HCT116 (cell line): ENCODE measurements around the gene C3orf70. TPM values are rescaled to one million over a fixed set of nuclear protein-coding genes. Genes with fewer than 3 reads are reported as not detected.

ENCODE experiments used
- ATAC-seq: fragments of 200-7000 bp; cut with Tn5 transposase; 2 replicates; pipeline ENCODE4 v1.9.1; 2020; ENCODE audit warnings: mild to moderate bottlenecking, moderate library complexity
- BruUV-seq: library from RNA; stranded (reverse); fragments of 400-500 nt; replicated peaks from 2 replicates; lab custom pipeline; 2021; lab: Mats Ljungman, UMichigan
- CTCF ChIA-PET: fragments of 300-600 bp; sonication (Branson Sonifier 250); formaldehyde crosslinking; loops from one replicate; lab custom pipeline; 2021; ENCODE audit warnings: antibody characterized with exemption; lab: Charles Lee
- POLR2A ChIA-PET: fragments of 300-600, 350-600 bp; sonication (Branson Sonifier 250); formaldehyde crosslinking; loops from one replicate; lab custom pipeline; 2021; ENCODE audit warnings: antibody characterized with exemption; lab: Charles Lee
- RAD21 ChIA-PET, 2 experiments: fragments of 300-600 bp; sonication (Branson Sonifier 250); formaldehyde crosslinking; loops; one replicate each; lab custom pipeline; 2023; ENCODE audit warnings: low total read pairs in 2 of 2; ENCODE audit not compliant: uncharacterized antibody in 2 of 2, unreplicated experiment in 2 of 2, low non-redundant PET in 1 of 2; lab: Charles Lee
- DNase-seq: peaks from one replicate; pipeline ENCODE4 v3.0.0-alpha.2; 2010; ENCODE audit warnings: low read depth, low spot score
- H2AFZ ChIP-seq: fragments of 200-600 bp; shearing (Covaris generic), sonication (generic); 2 replicates; pipeline ENCODE4 v1.6.1; 2017; ENCODE audit warnings: low read depth, mixed run types, mixed read lengths, antibody characterized with exemption, low read length; ENCODE audit not compliant: poor library complexity, severe bottlenecking
- H3K27ac ChIP-seq: 2 replicates; pipeline ENCODE4 v1.5.1; 2012; ENCODE audit warnings: low read depth, low read length
- H3K27me3 ChIP-seq: fragments of 200-600 bp; sonication (generic); 2 replicates; pipeline ENCODE4 v1.6.1; 2016; ENCODE audit warnings: mixed run types, low read length, mixed read lengths; ENCODE audit not compliant: insufficient read depth
- H3K36me3 ChIP-seq, 2 experiments: fragments of 200-500 bp in 1 of 2; fragments of 200-600 bp in 1 of 2; sonication (Bioruptor generic) in 1 of 2; sonication (generic) in 1 of 2; 2 replicates each; pipeline versions ENCODE4 v1.5.1 to v1.6.1; 2014 to 2016; ENCODE audit warnings: low read length in 2 of 2, inconsistent platforms in 1 of 2, mixed read lengths in 1 of 2, mixed run types in 1 of 2; ENCODE audit not compliant: insufficient read depth in 2 of 2, control insufficient read depth in 1 of 2
- H3K4me1 ChIP-seq, 2 experiments: fragments of 200-600 bp in 1 of 2; sonication (generic) in 1 of 2; 2 replicates each; pipeline versions ENCODE4 v1.5.1 to v1.6.1; 2012 to 2017; ENCODE audit warnings: low read length in 2 of 2, inconsistent platforms in 1 of 2, mild to moderate bottlenecking in 1 of 2, mixed read lengths in 1 of 2, mixed run types in 1 of 2, moderate library complexity in 1 of 2; ENCODE audit not compliant: insufficient read depth in 2 of 2, control insufficient read depth in 1 of 2
- H3K4me2 ChIP-seq: fragments of 200-600 bp; sonication (generic); 2 replicates; pipeline ENCODE4 v1.6.1; 2017; ENCODE audit warnings: mixed run types, low read length, mixed read lengths
- H3K4me3 ChIP-seq, 2 experiments: fragments of 200-600 bp in 1 of 2; sonication (generic) in 1 of 2; replicated peaks in 1 of 2; 2 replicates each; pipeline ENCODE4 v1.5.1; 2011 to 2016; ENCODE audit warnings: low read length in 2 of 2, control low read depth in 1 of 2, low read depth in 1 of 2, mild to moderate bottlenecking in 1 of 2, mixed read lengths in 1 of 2, mixed run types in 1 of 2
- H3K79me2 ChIP-seq: fragments of 200-600 bp; sonication (generic); 2 replicates; pipeline ENCODE4 v1.6.1; 2017; ENCODE audit warnings: mild to moderate bottlenecking, mixed run types, low read length, moderate library complexity, mixed read lengths; ENCODE audit not compliant: insufficient read depth
- H3K9ac ChIP-seq: fragments of 200-600 bp; sonication (generic); 2 replicates; pipeline ENCODE4 v1.6.1; 2016; ENCODE audit warnings: low read length, mixed read lengths
- H3K9me2 ChIP-seq: fragments of 200-600 bp; sonication (generic), shearing (Covaris generic); 2 replicates; pipeline ENCODE4 v1.6.1; 2017; ENCODE audit warnings: mixed run types, mild to moderate bottlenecking, moderate library complexity; ENCODE audit not compliant: insufficient read depth
- H3K9me3 ChIP-seq, 2 experiments: fragments of 200-500 bp in 1 of 2; fragments of 200-600 bp in 1 of 2; sonication (Bioruptor generic) in 1 of 2; sonication (generic) in 1 of 2; 2 replicates each; pipeline ENCODE4 v1.6.1; 2014 to 2017; ENCODE audit warnings: low read length in 2 of 2, mixed read lengths in 2 of 2, inconsistent platforms in 1 of 2, low read depth in 1 of 2, mild to moderate bottlenecking in 1 of 2, mixed run types in 1 of 2, moderate library complexity in 1 of 2; ENCODE audit not compliant: control insufficient read depth in 1 of 2, insufficient read depth in 1 of 2
- H4K20me1 ChIP-seq: fragments of 200-600 bp; sonication (generic), shearing (Covaris generic); 2 replicates; pipeline ENCODE4 v1.6.1; 2017; ENCODE audit warnings: mixed run types, mild to moderate bottlenecking, moderate library complexity; ENCODE audit not compliant: insufficient read depth
- EGR1 ChIP-seq: IDR thresholded peaks from 2 replicates; pipeline ENCODE4 v1.6.1; 2012; ENCODE audit warnings: low read depth
- ELF1 ChIP-seq: IDR thresholded peaks from 2 replicates; pipeline ENCODE4 v1.6.1; 2012; ENCODE audit warnings: low read depth, borderline replicate concordance
- EZH2 ChIP-seq: fragments of 200-600 bp; sonication (generic); IDR thresholded peaks from 2 replicates; pipeline ENCODE4 v1.6.1; 2017; ENCODE audit warnings: antibody characterized with exemption, mixed run types
- EZH2phosphoT487 ChIP-seq: fragments of 200-600 bp; IDR thresholded peaks from 2 replicates; pipeline ENCODE4 v1.6.1; 2018; ENCODE audit warnings: antibody characterized with exemption, borderline replicate concordance
- FOSL1 ChIP-seq: IDR thresholded peaks from 2 replicates; pipeline ENCODE4 v1.6.1; 2012; ENCODE audit warnings: low read depth
- JUND ChIP-seq: IDR thresholded peaks from 2 replicates; pipeline ENCODE4 v1.6.1; 2012
- POLR2A ChIP-seq: IDR thresholded peaks from 2 replicates; pipeline ENCODE4 v1.7.0; 2011; ENCODE audit warnings: borderline replicate concordance; ENCODE audit not compliant: insufficient read depth, insufficient read length; ENCODE audit errors: extremely low read depth
- SIN3A ChIP-seq: IDR thresholded peaks from 2 replicates; pipeline ENCODE4 v1.6.1; 2012; ENCODE audit warnings: low read depth
- SP1 ChIP-seq: IDR thresholded peaks from 2 replicates; pipeline ENCODE4 v1.6.1; 2012; ENCODE audit warnings: low read depth
- SRF ChIP-seq: IDR thresholded peaks from 2 replicates; pipeline ENCODE4 v1.6.1; 2012; ENCODE audit warnings: low read depth
- TCF7L2 ChIP-seq: IDR thresholded peaks from 2 replicates; pipeline ENCODE4 v1.7.0; 2011; ENCODE audit warnings: borderline replicate concordance, inconsistent platforms; ENCODE audit not compliant: insufficient read depth, insufficient read length; ENCODE audit errors: extremely low read depth
- YY1 ChIP-seq: IDR thresholded peaks from 2 replicates; pipeline ENCODE4 v1.6.1; 2011; ENCODE audit warnings: low read length, low read depth, moderate library complexity, mild to moderate bottlenecking; ENCODE audit not compliant: insufficient replicate concordance; ENCODE audit errors: extremely low read depth
- ZBTB33 ChIP-seq: IDR thresholded peaks from 2 replicates; pipeline ENCODE4 v1.6.1; 2011; ENCODE audit warnings: mild to moderate bottlenecking, low read length, moderate library complexity; ENCODE audit not compliant: insufficient replicate concordance; ENCODE audit errors: extremely low read depth
- ZNF274 ChIP-seq: fragments of 200-500 bp; sonication (Bioruptor generic); IDR thresholded peaks from 2 replicates; pipeline ENCODE4 v1.6.1; 2014; ENCODE audit warnings: mild to moderate bottlenecking, low read depth, low read length, inconsistent platforms
- intact Hi-C: fragments of 100-400 bp; cut with micrococcal nuclease; formaldehyde crosslinking; loops from 2 replicates; pipeline ENCODE4 v1.10.0; 2022
- total RNA-seq: library from RNA; stranded (reverse); gene quantifications from one replicate; pipeline ENCODE4 v1.2.1, GENCODE V29; 2021; ENCODE audit not compliant: unreplicated experiment
- TF ChIP-seq, protein P1 (sequence below): IDR thresholded peaks from 2 replicates; pipeline ENCODE4 v1.6.1; 2012
- TF ChIP-seq, protein P2 (sequence below), 3 experiments: fragments of 200-600 bp in 1 of 3; sonication (generic) in 1 of 3; IDR thresholded peaks in 2 of 3; conservative IDR thresholded peaks in 1 of 3; 2 replicates each; pipeline ENCODE4 v1.5.1; 2012 to 2017; ENCODE audit warnings: low read depth in 2 of 3, low read length in 2 of 3, antibody characterized with exemption in 1 of 3, borderline replicate concordance in 1 of 3, control low read depth in 1 of 3, mild to moderate bottlenecking in 1 of 3, mixed read lengths in 1 of 3, mixed run types in 1 of 3, moderate library complexity in 1 of 3; ENCODE audit not compliant: insufficient read depth in 1 of 3

Gene C3orf70
- total RNA-seq, 1 experiment from 2014 or later, result not detected

GRCh38 chr3:185060655-185061054 lies 92.2 kb downstream of the C3orf70 start:
- Histone ChIP-seq H3K4me3 (no peak overlapping the region), H3K27ac (no peak overlapping the region)
- ATAC-seq, result no peak
- no peak for TF ChIP-seq ZNF274
- TF ChIP-seq EGR1, result no peak
- no peak for TF ChIP-seq SP1
- no peak for TF ChIP-seq POLR2A
- no peak for TF ChIP-seq JUND
- TF ChIP-seq SRF, result no peak
- TF ChIP-seq YY1, result no peak
- no peak for TF ChIP-seq SIN3A
- no peak for TF ChIP-seq FOSL1
- TF ChIP-seq TCF7L2, result no peak
- TF ChIP-seq, protein P1, sequence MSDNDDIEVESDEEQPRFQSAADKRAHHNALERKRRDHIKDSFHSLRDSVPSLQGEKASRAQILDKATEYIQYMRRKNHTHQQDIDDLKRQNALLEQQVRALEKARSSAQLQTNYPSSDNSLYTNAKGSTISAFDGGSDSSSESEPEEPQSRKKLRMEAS, result no peak
- TF ChIP-seq, all 23 proteins: peak for 0
- DNase-seq, result no peak
- H4K20me1 ChIP-seq, result no peaks in the 10 kb centered on the region
- H3K27me3 ChIP-seq, result no peaks in the 10 kb centered on the region
- ChIA-PET CTCF (no interaction called here), POLR2A (no interaction called here), RAD21 (no interaction called here)
- intact Hi-C loops, result no loop called here
- no peaks in the 10 kb centered on the region for H3K4me1 ChIP-seq
- H3K9ac ChIP-seq, result no peak overlapping the region
- no peaks in the 10 kb centered on the region for H3K9me2 ChIP-seq
- BruUV-seq, result no TSS peak
- H3K4me2 ChIP-seq, result no peak overlapping the region
- H2AFZ ChIP-seq, result no peak overlapping the region
- no peaks in the 10 kb centered on the region for H3K9me3 ChIP-seq
- no peaks in the 10 kb centered on the region for H3K79me2 ChIP-seq
- no peaks in the 10 kb centered on the region for H3K36me3 ChIP-seq

DNA sequence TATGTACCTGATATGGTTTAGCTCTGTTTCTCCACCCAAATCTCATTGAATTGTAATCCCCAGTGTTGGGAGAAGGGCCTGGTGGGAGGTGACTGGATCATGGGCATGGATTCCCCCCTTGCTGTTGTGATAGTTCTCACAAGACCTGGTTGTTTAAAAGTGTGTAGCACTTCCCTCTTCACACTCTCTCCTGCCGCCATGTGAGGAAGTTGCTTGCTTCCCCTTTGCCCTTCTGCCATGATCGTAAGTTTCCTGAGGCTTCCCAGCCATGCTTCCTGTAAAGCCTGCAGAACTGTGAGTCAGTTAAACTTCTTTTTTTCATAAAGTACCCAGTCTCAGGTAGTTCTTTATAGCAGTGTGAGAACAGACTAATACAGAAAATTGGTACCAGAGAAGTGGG lies 93.1 kb downstream of the C3orf70 start:
- no peak for TF ChIP-seq SRF
- TF ChIP-seq JUND, result no peak
- TF ChIP-seq EZH2phosphoT487, result no peak
- TF ChIP-seq YY1, result no peak
- TF ChIP-seq, protein P1, result no peak
- no peak for TF ChIP-seq ELF1
- TF ChIP-seq ZBTB33, result no peak
- no peak for TF ChIP-seq SP1
- TF ChIP-seq EZH2, result no peak
- TF ChIP-seq SIN3A, result no peak
- TF ChIP-seq, protein P2, sequence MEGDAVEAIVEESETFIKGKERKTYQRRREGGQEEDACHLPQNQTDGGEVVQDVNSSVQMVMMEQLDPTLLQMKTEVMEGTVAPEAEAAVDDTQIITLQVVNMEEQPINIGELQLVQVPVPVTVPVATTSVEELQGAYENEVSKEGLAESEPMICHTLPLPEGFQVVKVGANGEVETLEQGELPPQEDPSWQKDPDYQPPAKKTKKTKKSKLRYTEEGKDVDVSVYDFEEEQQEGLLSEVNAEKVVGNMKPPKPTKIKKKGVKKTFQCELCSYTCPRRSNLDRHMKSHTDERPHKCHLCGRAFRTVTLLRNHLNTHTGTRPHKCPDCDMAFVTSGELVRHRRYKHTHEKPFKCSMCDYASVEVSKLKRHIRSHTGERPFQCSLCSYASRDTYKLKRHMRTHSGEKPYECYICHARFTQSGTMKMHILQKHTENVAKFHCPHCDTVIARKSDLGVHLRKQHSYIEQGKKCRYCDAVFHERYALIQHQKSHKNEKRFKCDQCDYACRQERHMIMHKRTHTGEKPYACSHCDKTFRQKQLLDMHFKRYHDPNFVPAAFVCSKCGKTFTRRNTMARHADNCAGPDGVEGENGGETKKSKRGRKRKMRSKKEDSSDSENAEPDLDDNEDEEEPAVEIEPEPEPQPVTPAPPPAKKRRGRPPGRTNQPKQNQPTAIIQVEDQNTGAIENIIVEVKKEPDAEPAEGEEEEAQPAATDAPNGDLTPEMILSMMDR (IDR thresholded peaks at IDR 0.05 in 2 of 3, conservative IDR thresholded peaks at IDR 0.05 in 1 of 3; ENCODE audit: borderline replicate concordance in 1 of 3, insufficient read depth in 1 of 3, low read depth in 2 of 3, low read length in 2 of 3), result no peak
- H3K9ac ChIP-seq, result no peak overlapping the region
- H3K27ac ChIP-seq, result no peak overlapping the region
- POLR2A ChIA-PET, result no interaction called here
- no peaks in the 10 kb centered on the region for H4K20me1 ChIP-seq
- no peaks in the 10 kb centered on the region for H3K9me2 ChIP-seq
- no peak overlapping the region for H3K4me2 ChIP-seq
- no peak overlapping the region for H2AFZ ChIP-seq
- H3K79me2 ChIP-seq, result no peaks in the 10 kb centered on the region
- RAD21 ChIA-PET, result no interaction called here
- H3K36me3 ChIP-seq, result no peaks in the 10 kb centered on the region
- no TSS peak for BruUV-seq
- H3K4me3 ChIP-seq, result no peak overlapping the region
- no peaks in the 10 kb centered on the region for H3K4me1 ChIP-seq
- H3K27me3 ChIP-seq, result no peaks in the 10 kb centered on the region
- H3K9me3 ChIP-seq, result no peaks in the 10 kb centered on the region
- DNase-seq (no peak), ATAC-seq (no peak)
- intact Hi-C loops, result no loop called here
- CTCF ChIA-PET, result no interaction called here
